Psoas muscle (tissue), 8 donors: ENCODE results near the gene GALNT4. TPM values are rescaled to one million over a fixed set of nuclear protein-coding genes. Genes with fewer than 3 reads are reported as not detected.

Experiments used
- ATAC-seq, 4 donors: fragments of 200-7000 bp; cut with Tn5 transposase; one replicate each; pipeline ENCODE4 v1.9.1; 2020; ENCODE audit warnings: moderate library complexity in 3 of 4, mild to moderate bottlenecking in 2 of 4
- DNase-seq, 2 donors: peaks; one replicate each; pipeline ENCODE4 v3.0.0-alpha.2; 2020
- H3K27ac ChIP-seq: fragments of 200-600 bp; one replicate; pipeline ENCODE4 v1.8.0; 2022
- H3K27me3 ChIP-seq, 3 donors: fragments of 200-600 bp in 1 of 3; one replicate each; pipeline versions ENCODE4 v1.6.1 to v1.8.0; 2013 to 2022; ENCODE audit warnings: low read length in 2 of 3, mild to moderate bottlenecking in 2 of 3, moderate library complexity in 1 of 3; ENCODE audit not compliant: insufficient read depth in 3 of 3
- H3K36me3 ChIP-seq, 2 donors: fragments of 200-600 bp in 1 of 2; one replicate each; pipeline versions ENCODE4 v1.6.1 to v1.8.0; 2013 to 2022; ENCODE audit warnings: low read depth in 1 of 2, mild to moderate bottlenecking in 1 of 2, moderate library complexity in 1 of 2; ENCODE audit not compliant: insufficient read depth in 1 of 2
- H3K4me1 ChIP-seq: fragments of 200-600 bp; one replicate; pipeline ENCODE4 v1.8.0; 2022
- H3K4me3 ChIP-seq: fragments of 200-600 bp; one replicate; pipeline ENCODE4 v1.8.0; 2022; ENCODE audit warnings: mild to moderate bottlenecking
- H3K9me3 ChIP-seq: fragments of 200-600 bp; one replicate; pipeline ENCODE4 v1.8.0; 2022
- CTCF ChIP-seq: fragments of 200-600 bp; IDR thresholded peaks from one replicate; pipeline ENCODE4 v1.8.0; 2022; ENCODE audit warnings: antibody characterized with exemption
- WGBS, 3 donors: extraction: QIAGEN DNeasy Blood & Tissue Kit; methylation state at CpG; one replicate each; pipeline versions ENCODE4 v1.1.6 to v1.1.7; 2013; 5-methylcytosine and 5-hydroxymethylcytosine counted together
- intact Hi-C, 2 donors: fragments of 100-400 bp; cut with DNase I; formaldehyde crosslinking; loops; one replicate each; pipeline versions ENCODE4 v1.11.0 to v1.14.2; 2022
- polyA plus RNA-seq, 3 donors: library from polyadenylated mRNA; stranded (reverse); fragments of 200-250 nt; gene quantifications; one replicate each; pipeline ENCODE4 v1.2.3, GENCODE V29; 2013
- total RNA-seq, 4 donors: library from RNA; stranded (reverse); fragmentation: NEBNext Ultra II Directional in 2 of 4; extraction: Animal tissue kit (Norgen Biotek cat#: 25700) in 2 of 4; gene quantifications; one replicate each; pipeline versions ENCODE4 v1.2.1 to v1.2.4, GENCODE V29; 2021 to 2023
- donor health status: healthy with polysubstance abuse.
- donor health status: DM: no; HTN: no; CAD: no; lungs with moderate emphysema.
- donor health status: Bipolar disorder and iron deficiency.
- donor health status: healthy.
- donor health status: DM: yes; HTN: yes; CAD: no.
- donor health status: DM: no; HTN: no; CAD: no.
- donor health status: DM: no; HTN: no; CAD: no.
- donor health status: DM: yes; HTN: yes; CAD: no.

GALNT4 gene
- total and polyA plus RNA-seq, 7 donors, result 0.42 to 1.6 (median 1.2) TPM

DNA sequence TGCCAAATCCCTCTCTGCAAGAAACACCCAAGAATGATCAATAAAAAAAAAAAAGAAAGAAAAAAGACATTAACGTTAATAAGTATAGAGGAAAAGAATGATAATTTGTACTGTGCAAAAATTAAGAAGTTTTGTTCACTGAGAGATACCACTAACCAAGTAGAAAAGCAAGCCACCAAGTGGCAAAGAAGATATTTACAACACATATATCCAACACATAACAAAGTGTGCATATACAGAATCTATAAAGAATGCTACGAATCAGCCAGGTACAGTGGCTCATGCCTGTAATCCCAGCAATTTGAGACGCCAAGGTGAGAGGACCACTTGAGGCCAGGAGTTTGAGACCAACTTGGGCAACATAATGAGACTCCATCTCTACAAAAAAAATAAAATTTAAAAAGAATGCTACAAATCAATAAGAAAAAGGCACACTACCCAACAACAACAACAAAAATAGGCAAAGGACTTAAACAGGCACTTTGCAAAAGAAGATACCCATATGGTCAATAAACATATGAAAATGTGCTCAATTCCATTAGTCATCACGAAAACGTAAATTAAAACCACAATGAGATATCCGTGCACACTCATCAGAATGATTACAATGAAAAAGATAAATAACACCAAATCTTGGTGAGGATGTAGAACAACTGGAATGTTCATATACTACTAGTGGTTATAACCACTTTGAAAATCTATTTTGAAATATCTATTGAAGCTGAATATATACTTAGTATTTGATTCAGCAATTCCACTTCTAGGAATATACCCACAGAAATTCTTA lies 19.8 kb downstream of the GALNT4 start:
- H3K9me3 ChIP-seq, result no peaks in the 10 kb centered on the region
- no peak for TF ChIP-seq CTCF
- H3K4me3 ChIP-seq, result no peak overlapping the region
- no peaks in the 10 kb centered on the region for H3K27me3 ChIP-seq
- no peaks in the 10 kb centered on the region for H3K4me1 ChIP-seq
- intact Hi-C loops, result no loop called here
- ATAC-seq (no peak), DNase-seq (no peak)
- WGBS, 3 donors, result 93 to 97% (median 94%) methylated on average over 6 of the region's 6 CpGs
- no peak overlapping the region for H3K27ac ChIP-seq
- no peaks in the 10 kb centered on the region for H3K36me3 ChIP-seq

- H3K36me3 ChIP-seq, result no peaks in the 10 kb centered on the region
- intact Hi-C loops, result no loop called here
- no peak overlapping the region for H3K27ac ChIP-seq
- TF ChIP-seq CTCF, result no peak
- ATAC-seq, result no peak
- no peak overlapping the region for H3K4me3 ChIP-seq
- no peak for DNase-seq
- H3K4me1 ChIP-seq, result no peaks in the 10 kb centered on the region
- no peaks in the 10 kb centered on the region for H3K27me3 ChIP-seq
- no peaks in the 10 kb centered on the region for H3K9me3 ChIP-seq
Measured at GRCh38 chr12:89501793-89502192, 22.8 kb downstream of the GALNT4 start.

DNA sequence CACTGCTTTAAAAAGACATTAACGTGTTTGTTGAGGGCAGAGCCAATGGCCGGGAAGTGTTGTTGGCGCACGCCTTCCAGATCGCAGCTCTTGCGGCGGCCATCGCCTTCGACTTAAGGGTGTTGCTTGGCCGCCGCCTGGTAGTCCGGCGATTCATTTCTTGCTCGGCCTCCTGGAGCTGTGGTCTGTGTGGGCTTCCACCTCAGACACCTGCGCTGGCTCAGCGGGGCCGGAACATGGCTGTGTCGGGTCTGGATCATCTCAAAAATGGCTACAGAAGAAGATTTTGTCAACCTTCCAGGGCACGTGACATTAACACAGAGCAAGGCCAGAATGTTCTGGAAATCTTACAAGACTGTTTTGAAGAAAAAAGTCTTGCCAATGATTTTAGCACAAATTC lies 24.7 kb downstream of the GALNT4 start:
- intact Hi-C loops, result no loop called here
- Histone ChIP-seq H3K4me1 (no peaks in the 10 kb centered on the region), H3K4me3 (no peak overlapping the region), H3K27me3 (no peaks in the 10 kb centered on the region), H3K27ac (no peak overlapping the region), H3K9me3 (no peaks in the 10 kb centered on the region), H3K36me3 (no peaks in the 10 kb centered on the region)
- WGBS, 3 donors, result 96 to 98% (median 96%) methylated on average over 19 of the region's 19 CpGs
- no peak for DNase-seq
- no peak for ATAC-seq
- no peak for TF ChIP-seq CTCF

- Histone ChIP-seq H3K4me1 (no peaks in the 10 kb centered on the region), H3K4me3 (no peak overlapping the region), H3K27me3 (no peaks in the 10 kb centered on the region), H3K27ac (no peak overlapping the region), H3K9me3 (no peaks in the 10 kb centered on the region), H3K36me3 (no peaks in the 10 kb centered on the region)
- DNase-seq (no peak), ATAC-seq (no peak)
- intact Hi-C loops, result no loop called here
- TF ChIP-seq CTCF, result no peak
- WGBS, 3 donors, result 72 to 92% (median 91%) methylated on average over 4 of the region's 4 CpGs
Measured at GRCh38 chr12:89497467-89497866, 27.1 kb downstream of the GALNT4 start.

GRCh38 chr12:89497005-89497404 lies 27.6 kb downstream of the GALNT4 start:
- Histone ChIP-seq H3K27ac (no peak overlapping the region), H3K9me3 (no peaks in the 10 kb centered on the region), H3K4me3 (no peak overlapping the region), H3K27me3 (no peaks in the 10 kb centered on the region), H3K36me3 (no peaks in the 10 kb centered on the region), H3K4me1 (no peaks in the 10 kb centered on the region)
- intact Hi-C loops, result no loop called here
- TF ChIP-seq CTCF, result no peak
- ATAC-seq (no peak), DNase-seq (no peak)
- WGBS, 3 donors, result 59 to 71% (median 62%) methylated on average over 4 of the region's 4 CpGs
